NOMO-1 treated with DMSO at 0.1 percent for 48 hours (cell line): Measurements from ENCODE around the gene ZMIZ1.

ENCODE experiments used
- DNase-seq: peaks from one replicate; lab custom pipeline; 2025; ENCODE audit not compliant: unreplicated experiment; lab: John Stamatoyannopoulos, UW

Gene ZMIZ1

DNA sequence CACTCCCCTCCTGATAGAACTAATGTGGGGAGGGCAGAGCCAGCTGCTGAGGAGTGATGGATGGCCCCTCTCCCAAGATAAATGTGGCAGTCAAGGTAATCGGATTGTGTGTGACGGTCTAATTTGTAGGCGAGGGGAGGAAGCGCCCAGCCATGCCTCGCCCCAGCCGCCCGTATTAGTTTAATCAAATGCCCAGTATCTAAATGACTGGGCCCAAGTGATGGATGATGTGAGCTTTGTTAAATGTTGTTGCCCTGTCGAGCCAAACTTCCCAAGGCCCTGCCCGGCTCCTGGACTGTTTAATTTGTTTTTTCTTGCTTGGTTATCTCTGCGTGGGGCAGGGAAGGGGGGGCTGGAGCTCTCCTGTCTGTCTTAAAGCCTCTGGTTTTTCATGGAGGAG lies 190.1 kb downstream of the ZMIZ1 start:
- DNase-seq = no peak

DNA sequence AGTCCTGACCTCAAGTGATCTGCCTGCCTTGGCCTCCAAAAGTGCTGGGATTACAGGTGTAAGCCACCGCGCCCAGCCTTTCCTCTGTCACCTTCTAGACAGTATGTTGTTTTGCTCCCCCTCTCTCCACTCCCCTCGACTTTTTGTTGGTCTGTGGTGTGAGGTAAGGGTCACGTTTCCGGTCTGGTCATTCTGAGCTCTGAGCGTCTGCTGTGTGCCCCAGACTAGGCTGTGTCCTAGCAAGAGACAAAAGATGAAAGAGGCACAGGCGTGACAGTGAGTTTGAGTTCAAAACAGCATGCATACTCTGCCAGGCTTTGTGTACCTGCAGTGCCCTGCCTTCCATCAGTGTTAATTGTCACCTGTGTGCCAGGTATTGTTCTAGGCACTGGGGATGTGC lies 191.1 kb downstream of the ZMIZ1 start:
- DNase-seq = no peak

DNA sequence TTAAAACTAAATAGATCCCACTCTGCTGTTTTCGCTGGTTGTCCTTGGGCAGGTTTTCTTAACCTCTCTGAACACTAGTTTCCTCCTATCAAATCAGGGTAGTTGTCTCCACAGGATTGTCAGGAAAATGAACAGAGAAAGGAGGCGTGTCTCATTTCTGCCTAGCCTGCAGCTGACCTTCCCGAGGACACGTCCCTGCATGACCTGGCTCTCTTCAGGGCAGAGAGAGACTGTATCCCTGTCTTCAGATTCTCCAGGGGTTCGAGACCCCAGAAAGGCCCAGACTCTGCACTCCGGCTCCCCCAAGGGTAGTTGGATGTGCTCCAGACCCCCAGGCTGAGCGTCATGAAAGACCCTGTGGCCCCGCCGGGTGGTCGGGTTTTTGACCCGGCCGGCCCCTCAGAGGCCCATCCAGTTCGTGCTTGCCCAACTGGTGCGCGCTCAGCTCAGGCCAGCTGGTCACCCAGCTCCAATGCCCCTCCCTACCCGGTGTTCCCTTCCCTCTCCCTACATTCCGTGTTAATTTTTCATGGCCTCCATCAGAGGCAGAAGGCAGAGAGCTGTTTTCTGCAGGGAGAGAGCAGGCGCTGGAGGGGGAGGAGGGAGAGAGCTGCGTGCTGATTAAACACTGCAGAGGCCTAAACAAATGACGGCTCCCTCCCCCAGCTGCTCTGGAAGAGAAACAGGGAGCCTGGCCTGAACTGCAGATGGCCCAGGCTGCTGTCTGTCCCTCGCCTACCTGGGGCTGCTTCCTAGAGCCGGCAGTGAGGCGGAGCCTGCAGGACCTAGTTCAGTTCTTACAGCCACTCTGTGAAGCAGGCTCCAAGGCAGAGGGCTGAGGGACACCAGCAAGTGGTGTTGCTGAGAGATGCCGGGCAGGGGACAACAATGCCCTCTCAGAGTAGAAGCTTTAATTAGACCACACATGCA lies 192.3 kb downstream of the ZMIZ1 start:
- DNase-seq = no peak

DNA sequence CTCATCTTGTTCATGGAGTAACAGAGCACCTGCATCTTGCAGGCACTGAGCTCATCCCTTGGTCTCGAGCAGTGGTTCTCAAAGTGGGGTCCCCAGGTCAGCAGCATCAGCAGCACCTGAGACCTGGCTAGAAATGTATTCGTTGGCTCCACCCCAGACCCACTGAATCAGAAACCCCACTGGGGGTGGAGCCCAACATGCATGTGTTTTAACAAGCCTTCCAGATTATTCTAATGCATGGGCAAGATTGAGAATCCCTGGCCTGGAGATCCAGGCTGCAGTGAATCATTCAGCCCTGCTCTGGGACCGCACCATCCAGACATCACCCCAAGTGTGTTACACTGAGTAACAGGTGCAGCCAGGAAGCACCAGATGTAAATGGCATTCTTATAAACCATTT lies 193.4 kb downstream of the ZMIZ1 start:
- no peak for DNase-seq

DNA sequence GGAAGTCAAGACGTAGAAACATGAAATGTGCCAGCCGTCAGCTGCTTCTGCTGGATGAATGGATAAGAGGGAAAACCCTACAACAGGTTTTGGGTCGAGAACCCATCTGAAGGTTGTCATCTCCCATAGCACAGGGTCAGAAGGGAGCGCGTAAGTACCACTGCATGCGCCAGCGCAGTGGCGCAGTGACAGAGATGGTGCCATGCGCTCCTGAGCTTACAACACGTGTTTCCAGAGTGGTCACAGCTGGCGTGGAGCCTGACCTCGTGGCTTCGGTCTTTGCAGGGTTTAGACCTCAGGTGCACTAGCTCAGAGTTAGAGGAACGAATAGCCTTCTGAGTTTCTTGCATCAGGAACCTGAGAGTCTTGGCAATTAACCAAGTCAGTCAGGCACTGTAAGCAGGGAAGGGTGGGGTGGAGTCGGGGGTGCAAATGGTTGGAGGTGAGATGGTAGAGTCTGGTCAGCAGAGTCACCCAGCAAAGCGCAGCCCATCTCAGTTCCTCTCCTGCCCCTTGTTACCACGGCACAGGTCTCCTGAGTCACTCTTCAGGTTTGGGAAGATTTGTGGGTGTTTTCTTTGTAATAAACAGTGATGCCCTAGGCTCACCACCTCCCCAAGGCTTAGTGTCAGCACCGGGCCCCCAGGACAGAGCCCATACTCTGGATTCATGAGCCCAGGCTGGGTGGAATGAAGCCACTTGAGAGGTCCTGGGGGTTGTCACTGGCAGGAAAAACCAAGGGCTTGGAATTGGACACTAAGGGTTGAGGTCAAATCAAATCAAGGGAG lies 194.4 kb downstream of the ZMIZ1 start:
- no peak for DNase-seq

DNA sequence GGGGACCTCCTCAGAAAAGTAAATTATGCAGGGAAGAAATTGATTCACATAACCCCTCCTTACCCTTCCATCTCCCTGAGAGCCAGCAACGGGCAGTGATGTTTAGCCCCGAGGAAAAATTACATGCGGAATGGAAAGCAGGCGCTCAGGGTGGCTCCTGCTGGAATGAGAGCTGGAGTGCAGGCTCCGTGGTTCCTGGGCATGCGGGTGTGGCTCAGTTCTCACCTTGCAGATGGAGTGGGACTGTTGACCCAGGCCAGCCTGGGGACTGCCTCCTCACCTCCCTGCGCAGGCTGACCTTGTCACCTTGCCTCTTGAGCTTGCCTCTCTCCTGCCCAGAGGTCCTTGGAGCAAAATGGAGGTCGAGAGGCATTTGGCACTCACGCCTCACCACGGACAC lies 195.2 kb downstream of the ZMIZ1 start:
- DNase-seq = no peak

DNA sequence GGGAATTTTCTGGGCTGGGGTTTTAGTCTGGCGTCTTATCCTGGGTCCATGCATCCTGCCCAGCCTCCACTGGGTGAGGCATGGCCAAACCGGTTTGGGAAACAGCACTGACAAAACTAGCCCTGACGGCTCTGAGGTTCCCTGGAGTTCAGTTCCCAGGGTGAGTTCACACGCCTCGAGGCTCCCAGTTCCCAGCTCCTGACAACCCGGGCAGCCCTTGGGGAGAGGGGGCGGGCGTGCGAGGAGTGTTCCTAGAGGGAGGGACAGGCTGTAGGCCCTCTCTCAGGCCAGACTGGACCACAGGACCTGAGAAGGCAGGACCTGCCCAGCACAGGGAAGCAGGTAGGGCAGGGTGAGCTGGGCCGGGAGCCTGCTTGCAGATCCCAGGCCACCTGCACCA lies 196.2 kb downstream of the ZMIZ1 start:
- no peak for DNase-seq

DNA sequence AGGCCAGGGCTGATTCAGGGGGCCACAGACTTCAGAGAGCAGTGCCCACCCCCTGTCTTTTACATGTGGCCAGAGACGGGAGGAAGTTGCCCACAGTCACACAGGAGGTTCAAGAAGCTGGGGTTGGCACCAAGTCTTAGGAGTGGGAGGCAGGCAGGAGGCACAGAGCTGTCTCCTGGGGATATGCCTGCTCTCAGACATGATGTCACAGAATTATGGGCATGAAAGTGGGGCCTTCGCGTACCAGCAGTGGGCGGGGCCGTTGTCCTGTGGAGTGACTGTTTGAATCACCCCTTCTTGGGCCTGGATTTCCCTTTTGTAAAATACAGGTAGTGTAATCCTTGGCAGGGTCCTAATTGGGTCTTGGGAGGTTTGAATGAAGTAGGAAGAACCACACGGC lies 197.3 kb downstream of the ZMIZ1 start:
- DNase-seq = peak; percentile 48

DNA sequence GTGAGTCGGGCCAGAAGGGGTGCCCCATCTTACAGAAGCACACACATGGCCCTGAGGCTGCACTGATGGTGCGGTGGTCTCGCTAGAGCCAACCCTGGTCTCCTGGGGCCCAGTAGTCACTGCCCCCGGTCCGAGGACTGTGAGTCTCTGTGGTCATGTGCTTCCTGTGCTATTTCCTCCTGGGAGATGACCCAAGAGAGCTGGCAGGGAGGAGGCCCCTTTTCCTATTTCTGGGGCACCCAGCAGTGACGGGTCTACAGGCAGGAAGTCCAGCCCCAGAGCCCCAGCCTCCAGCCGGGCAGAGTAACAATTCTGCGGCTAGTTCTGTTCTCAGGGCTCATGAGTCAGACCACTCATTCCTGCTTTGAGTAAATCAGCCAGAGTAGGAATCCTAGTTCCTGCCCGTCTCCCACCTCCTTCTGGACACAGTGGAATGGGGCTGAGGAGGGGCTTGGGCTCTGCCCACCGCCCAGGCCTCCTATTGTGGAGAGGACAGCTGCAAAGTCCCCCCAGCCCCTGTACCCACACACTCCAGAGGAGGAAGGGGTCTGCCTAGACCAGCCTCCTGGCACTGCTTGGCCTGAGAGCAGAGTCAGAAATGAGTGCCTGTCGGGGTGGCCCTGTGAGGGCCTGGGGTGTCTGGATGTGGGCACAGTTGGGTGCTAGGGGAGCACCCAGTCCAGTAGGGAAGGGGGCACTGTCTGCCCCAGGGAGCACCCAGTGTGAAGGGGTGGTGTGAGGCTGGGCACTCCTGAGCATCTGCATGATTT lies 198.0 kb downstream of the ZMIZ1 start:
- peak; percentile 82 for DNase-seq

DNA sequence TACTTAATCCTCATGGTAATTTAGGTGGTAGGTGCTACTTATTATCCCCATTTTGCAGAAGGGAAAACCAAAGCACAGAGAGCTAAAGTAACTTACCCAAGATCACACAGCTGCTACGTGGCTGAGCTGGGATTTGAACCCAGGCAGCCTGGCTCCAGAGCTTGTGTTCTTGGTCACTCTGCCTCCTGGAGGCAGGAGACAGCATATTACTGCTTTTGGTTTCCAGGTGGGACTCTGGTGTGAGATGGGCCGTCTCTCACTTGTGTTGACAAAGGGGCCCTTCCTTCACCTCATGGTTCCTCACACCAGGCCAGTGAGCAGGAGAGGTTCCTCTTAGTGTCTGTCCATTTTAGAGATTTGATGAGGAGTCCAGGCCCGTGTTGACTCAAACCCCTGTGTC lies 198.7 kb downstream of the ZMIZ1 start:
- no peak for DNase-seq

DNA sequence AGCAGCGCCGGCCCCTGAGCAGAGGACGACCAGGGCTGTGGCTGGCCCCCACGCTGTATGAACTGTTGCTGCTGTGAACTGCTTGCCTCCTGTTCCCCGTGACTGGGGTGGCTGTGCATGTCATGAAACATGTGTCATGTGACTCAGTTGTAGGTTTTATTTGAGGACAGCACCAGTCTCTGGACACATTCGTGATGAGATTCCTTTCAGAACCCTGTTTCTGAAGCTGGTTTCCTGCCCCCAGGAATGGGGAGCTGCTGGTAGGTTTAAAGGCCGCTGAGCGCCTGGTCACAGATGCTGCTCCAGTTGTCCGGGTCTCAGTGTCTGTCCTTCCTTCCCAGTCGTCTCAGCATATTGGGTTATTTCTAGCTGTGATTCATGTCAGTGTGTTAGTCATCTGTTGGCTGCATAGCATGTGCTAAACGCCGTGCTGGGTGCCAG lies 199.4 kb downstream of the ZMIZ1 start:
- no peak for DNase-seq

DNA sequence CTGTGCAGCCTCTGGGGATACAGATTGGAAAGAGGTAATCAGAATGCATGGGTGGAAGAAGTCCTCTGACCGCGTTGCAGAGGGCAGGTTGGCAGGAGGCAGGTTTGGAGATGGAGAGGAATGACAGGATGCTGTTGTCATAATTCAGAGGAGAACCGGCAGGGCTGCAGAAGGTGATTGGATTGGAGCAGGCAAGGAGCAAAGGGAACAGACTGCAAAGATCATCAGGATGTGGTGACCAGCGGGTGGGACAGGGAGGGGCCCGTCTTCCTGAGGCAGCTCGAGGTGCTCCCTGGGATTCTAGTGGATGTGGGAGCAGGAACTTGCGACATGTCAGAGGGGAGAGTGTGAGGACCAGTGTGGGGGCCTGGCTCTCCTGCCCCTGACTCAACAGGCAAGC lies 200.0 kb downstream of the ZMIZ1 start:
- no peak for DNase-seq

DNA sequence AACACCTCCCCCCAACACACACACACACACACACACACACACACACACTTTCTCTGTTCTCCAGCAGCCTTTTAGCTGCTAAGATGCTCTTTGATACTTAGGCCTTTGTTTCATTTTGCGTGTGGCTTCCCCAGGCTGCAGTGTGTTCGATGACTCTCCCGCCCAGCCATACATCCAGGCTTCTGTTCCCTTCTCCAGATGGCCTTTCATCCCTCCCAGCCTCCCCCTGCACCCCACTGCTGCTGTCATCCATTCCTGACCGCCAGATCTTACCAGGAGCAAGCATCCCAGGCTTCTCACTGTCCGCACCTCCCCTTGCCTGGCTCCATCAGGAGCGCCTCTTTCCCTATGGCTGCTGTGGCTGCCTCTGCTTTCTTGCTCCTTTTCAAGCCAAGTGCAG lies 200.7 kb downstream of the ZMIZ1 start:
- DNase-seq = no peak

DNA sequence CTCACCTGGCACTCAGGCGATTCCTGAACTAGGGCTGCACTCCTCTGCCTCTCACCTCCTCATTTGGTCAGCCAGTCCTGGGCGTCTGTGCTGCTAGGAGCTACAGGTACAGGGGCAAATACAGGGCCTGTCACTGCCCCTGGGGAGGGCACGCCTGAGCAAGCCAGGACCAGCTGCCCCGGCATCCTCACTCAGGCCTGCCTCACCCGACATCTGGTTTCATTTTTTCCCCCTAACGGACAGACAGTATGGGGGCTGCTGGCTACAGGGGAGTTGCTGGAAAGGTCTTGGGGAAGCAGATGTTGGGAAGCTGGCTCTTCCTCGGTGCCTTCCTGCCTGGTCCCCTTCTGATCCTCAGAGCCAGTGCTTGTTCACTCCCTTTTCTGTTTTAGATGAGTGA lies 201.2 kb downstream of the ZMIZ1 start:
- DNase-seq = no peak

DNA sequence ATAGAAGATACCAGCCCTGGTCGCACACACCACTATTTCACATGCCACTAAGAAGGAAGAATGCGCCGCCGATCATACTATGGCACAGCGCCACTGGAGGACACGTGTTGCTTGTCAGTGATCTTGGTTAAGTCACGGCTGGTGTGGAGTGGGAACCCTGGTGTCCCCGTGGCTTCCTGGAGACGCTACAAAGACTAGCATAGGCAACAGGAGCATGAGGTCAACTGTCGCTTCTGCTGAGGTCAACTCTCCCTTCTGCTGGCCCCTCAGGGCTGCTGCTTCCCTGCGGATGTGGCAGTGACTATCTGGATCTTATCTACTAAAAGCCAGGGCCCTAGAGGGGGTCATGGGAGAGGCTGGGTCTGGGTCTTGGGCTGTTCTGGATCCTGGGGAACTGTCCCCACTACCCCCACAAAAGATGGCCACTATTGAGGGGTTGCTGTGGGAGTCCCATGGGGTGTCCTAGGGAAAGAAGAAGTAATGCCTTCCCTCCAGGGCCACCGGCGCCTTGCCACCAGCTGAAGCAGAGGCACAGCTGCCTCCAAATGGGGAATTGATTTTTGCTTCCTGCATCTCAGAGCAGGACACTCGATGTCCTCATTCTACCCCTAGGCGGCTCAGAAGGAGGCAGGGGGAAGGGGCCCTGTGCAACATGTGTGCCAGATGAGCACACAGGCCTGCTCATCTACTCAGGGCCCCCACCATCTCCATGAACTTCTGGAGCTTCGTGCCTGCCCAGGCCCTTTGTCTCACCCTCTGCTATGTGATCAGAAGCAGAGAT lies 201.9 kb downstream of the ZMIZ1 start:
- DNase-seq = peak; percentile 58

DNA sequence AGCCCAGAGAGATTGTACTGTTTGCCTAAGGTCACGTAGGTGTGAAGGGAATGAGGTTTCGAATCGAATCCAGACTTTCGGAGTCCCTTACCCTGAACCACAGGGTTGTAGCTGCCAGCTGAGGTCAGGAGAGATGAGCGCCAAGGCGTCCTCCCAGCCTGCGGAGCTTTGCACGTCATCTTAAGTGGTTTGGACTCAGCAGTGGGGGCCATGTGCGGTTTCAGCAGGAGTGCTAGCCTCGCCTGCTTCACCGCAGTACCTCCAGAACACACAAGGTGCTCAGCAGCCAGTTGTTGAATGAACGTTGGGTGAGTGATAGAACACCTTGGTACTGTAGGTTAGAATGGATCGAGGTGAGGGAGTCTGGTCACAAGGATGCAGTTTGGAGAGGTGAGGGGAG lies 203.6 kb downstream of the ZMIZ1 start:
- no peak for DNase-seq

DNA sequence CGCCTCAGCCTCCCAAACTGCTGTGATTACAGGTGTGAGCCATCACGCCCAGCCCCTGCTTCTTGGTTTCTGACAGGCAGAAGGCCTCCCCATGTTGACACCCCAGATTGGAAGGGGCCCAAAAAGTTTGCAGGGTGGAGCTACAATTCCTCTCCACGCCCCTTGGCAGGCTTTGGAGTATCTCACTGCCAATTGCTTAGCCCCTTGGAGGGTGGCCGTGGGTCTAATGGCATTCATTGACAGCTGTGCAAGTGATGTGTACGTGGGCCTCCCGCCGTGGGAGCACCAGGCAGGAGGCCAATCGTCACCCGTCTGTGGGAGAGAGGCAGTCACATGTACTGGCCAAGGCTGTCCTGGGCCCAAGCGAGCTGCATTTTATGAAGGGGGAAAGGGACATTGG lies 204.8 kb downstream of the ZMIZ1 start:
- DNase-seq = no peak

DNA sequence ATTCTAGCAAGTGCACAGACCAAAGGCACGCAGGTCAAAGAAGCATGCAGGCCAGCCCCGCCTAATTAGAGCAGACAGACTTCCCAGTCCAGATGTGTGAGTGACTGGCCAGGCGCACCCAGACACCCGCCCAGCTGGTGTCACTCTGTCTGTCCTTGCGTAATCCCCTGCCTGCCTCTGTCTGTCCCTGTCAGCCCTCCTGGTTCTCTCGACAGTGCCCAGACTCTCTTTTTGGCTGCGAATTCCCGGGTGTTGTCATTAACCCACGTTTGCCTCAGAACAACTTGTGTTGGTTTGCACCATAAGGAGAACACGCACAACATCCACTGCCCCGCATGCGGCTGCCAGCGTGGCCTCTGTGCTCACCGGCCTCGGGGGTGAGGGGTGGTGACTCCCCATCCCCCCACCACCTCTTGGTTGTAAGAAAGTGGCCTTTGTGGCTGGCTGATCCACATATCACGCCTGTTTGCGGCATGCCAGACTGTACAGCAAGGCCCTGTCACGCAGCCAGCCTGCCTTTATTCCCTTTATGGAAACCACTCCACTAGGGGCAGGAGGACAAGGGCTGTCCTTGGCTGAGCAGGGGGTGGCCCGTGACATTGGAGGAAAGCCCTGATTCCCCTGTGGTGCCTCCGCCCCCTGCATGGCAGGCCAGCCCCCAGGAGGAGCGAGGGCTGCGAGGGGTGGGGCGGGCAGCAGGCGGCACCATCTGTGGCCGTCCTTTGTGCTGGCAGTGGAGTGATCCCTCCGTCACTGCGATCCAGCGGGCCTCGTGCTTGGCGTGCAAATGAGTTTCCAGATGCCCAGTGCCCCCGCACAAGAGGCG lies 205.7 kb downstream of the ZMIZ1 start:
- peak; percentile 67 for DNase-seq

DNA sequence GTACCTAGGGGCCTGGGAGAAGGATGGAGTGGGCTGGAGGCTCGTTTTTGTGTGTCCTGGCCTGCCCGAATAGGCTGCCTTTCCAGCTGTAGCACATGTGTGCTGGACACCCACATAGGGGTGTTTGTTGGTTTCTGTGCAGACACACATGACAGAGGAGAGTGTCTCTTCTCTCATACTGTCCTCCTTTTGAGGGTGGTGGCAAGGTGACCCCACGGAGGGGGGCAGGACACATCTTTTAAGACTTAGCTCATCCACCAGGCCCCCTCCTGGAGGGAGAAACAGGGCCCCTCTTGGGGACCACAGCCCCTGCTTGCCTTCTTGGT lies 206.3 kb downstream of the ZMIZ1 start:
- no peak for DNase-seq

DNA sequence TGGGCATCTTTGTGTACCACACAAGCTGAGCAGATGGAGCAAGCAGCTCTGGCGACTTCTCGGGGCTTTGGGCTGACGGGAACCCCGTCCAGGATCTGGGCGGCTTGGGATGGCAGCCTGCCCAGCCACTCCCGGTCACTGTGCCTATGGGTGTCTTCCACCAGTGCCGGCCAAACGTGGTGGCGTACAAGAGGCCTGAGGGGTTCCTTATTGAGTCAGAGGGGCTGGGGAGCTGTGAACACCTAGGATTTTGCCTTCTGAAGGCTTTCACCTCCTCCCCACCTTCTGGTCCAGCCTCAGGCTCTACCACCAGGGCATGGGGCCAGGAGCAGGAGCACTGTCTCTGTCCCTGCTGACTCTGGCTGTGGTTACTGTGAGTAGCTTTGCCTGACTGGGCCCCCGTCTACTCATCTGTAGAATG lies 206.7 kb downstream of the ZMIZ1 start:
- DNase-seq = no peak
